Measurements from ENCODE around the gene MGRN1. TPM values are rescaled to one million over a fixed set of nuclear protein-coding genes. Genes with fewer than 3 reads are reported as not detected.

The MGRN1 gene
- total RNA-seq, 1 experiment from 2014 or later = 22.7 TPM

GRCh38 chr16:4692460-4693295 lies 68.1 kb downstream of the MGRN1 start:
- ATAC-seq = peak; percentile 10
- no peak for DNase-seq
- H3K9ac ChIP-seq (ENCODE audit: low read length) = peak overlapping the region; percentile 54
- H4K20me1 ChIP-seq (ENCODE audit: low read length) = no peaks in the 10 kb centered on the region
- H3K27ac ChIP-seq (ENCODE audit: low read length) = no peak overlapping the region
- peak overlapping the region; percentile 93 for H3K4me2 ChIP-seq (ENCODE audit: low read length)
- 0 out of 2 replicates have a peak, but pooled peaks cover 3% of the 10 kb centered on the region for H3K79me2 ChIP-seq (ENCODE audit: low read length)
- H3F3A ChIP-seq (ENCODE audit: low read length, unreplicated experiment) = no peaks in the 10 kb centered on the region
- H3K4me3 ChIP-seq (ENCODE audit: low read length) = peak overlapping the region; percentile 86
- POLR2A ChIA-PET (ENCODE audit: unreplicated experiment) = interaction anchor here (0.6 kb wide), 1 partner anchor 676 kb away, joined by 3 read pairs; no protein-coding TSS in a partner anchor
- TSS peak; percentile 61 for BruUV-seq (replicated peaks)
- no peaks in the 10 kb centered on the region for H3K9me3 ChIP-seq (ENCODE audit: low read length)
- peak overlapping the region; percentile 88 for H2AFZ ChIP-seq (ENCODE audit: low read length)
- CTCF ChIA-PET = no interaction called here
- H3K27me3 ChIP-seq (ENCODE audit: low read length) = no peaks in the 10 kb centered on the region
- no peaks in the 10 kb centered on the region for H3K9me2 ChIP-seq (replicated peaks; ENCODE audit: low read length)
- intact Hi-C loops (cut with micrococcal nuclease) = no loop called here
- TF ChIP-seq EZH2 (IDR thresholded peaks at IDR 0.05; ENCODE audit: low read length, unreplicated experiment) = no peak
- TF ChIP-seq EZH2phosphoT487 (IDR thresholded peaks at IDR 0.05; ENCODE audit: borderline replicate concordance, low read length) = no peak
- TF ChIP-seq, protein P1, sequence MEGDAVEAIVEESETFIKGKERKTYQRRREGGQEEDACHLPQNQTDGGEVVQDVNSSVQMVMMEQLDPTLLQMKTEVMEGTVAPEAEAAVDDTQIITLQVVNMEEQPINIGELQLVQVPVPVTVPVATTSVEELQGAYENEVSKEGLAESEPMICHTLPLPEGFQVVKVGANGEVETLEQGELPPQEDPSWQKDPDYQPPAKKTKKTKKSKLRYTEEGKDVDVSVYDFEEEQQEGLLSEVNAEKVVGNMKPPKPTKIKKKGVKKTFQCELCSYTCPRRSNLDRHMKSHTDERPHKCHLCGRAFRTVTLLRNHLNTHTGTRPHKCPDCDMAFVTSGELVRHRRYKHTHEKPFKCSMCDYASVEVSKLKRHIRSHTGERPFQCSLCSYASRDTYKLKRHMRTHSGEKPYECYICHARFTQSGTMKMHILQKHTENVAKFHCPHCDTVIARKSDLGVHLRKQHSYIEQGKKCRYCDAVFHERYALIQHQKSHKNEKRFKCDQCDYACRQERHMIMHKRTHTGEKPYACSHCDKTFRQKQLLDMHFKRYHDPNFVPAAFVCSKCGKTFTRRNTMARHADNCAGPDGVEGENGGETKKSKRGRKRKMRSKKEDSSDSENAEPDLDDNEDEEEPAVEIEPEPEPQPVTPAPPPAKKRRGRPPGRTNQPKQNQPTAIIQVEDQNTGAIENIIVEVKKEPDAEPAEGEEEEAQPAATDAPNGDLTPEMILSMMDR (conservative IDR thresholded peaks at IDR 0.05; ENCODE audit: low read depth, low read length) = no peak
- H3K36me3 ChIP-seq (ENCODE audit: low read depth, low read length) = no peaks in the 10 kb centered on the region; the same call in 1 of the 2 replicates
- H3K4me1 ChIP-seq (ENCODE audit: insufficient read depth, low read length) = peaks cover 5% of the 10 kb centered on the region; the same call in 1 of the 2 replicates

DNA sequence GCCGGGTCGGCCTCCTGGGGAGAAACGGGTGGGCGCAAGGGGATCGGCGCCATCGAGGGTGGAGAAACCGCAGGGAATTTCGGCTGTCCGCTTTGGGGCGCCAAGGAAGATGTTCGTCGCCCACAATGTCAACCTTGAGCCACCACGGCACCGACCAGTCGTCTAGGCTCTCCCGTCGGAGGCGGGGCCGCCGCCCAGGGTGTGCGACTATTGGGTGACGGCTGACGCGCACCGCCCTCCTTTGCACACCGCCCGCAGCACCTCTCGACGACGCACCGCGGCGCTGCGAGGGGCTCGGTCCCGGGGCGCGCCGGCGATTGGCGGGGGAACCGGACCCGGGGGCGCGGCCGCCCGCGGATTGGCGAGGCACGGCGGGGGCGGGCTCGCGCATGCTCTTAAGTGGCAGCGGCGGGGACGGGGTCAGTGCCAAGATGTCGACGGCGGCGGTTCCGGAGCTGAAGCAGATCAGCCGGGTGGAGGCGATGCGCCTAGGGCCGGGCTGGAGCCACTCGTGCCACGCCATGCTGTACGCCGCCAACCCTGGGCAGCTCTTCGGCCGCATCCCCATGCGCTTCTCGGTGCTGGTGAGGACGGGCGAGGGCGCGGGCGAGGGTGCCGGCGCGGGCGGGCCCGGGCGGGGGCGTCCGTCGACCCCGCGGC lies 68.8 kb downstream of the MGRN1 start, which contains the start of gene NUDT16L1:
Gene NUDT16L1, plus strand, starts transcription at position 267 of the 660 bp plus-strand sequence. Its CDS starts 165 bp downstream, at position 432.
- H3K4me3 ChIP-seq (ENCODE audit: low read length) = peak within 1 kb of the TSS; percentile 86
- TF ChIP-seq EZH2phosphoT487 (IDR thresholded peaks at IDR 0.05; ENCODE audit: borderline replicate concordance, low read length) (no peak), EZH2 (IDR thresholded peaks at IDR 0.05; ENCODE audit: low read length, unreplicated experiment) (no peak)
- TF ChIP-seq, protein P1 (conservative IDR thresholded peaks at IDR 0.05; ENCODE audit: low read depth, low read length) = no peak
- H3F3A ChIP-seq (ENCODE audit: low read length, unreplicated experiment) = no peaks in the 10 kb centered on the region
- no peaks in the 10 kb centered on the region for H4K20me1 ChIP-seq (ENCODE audit: low read length)
- H2AFZ ChIP-seq (ENCODE audit: low read length) = peak within 1 kb of the TSS; percentile 88
- peak; percentile 87 for ATAC-seq
- no TSS peak for BruUV-seq (replicated peaks)
- 0 out of 2 replicates have a peak within 1 kb of the TSS, but pooled peaks have one; percentile 23 for H3K27ac ChIP-seq (ENCODE audit: low read length)
- 0 out of 2 replicates have a peak, but pooled peaks cover 3% of the 10 kb centered on the region for H3K79me2 ChIP-seq (ENCODE audit: low read length)
- H3K27me3 ChIP-seq (ENCODE audit: low read length) = no peaks in the 10 kb centered on the region
- no peaks in the 10 kb centered on the region; the same call in 1 of the 2 replicates for H3K36me3 ChIP-seq (ENCODE audit: low read depth, low read length)
- intact Hi-C loops (cut with micrococcal nuclease) = no loop called here
- H3K9me3 ChIP-seq (ENCODE audit: low read length) = no peaks in the 10 kb centered on the region
- peak; percentile 92 for DNase-seq
- peak within 1 kb of the TSS; percentile 83 for H3K9ac ChIP-seq (ENCODE audit: low read length)
- no peaks in the 10 kb centered on the region for H3K9me2 ChIP-seq (replicated peaks; ENCODE audit: low read length)
- H3K4me2 ChIP-seq (ENCODE audit: low read length) = peak within 1 kb of the TSS; percentile 93
- H3K4me1 ChIP-seq (ENCODE audit: insufficient read depth, low read length) = peaks cover 5% of the 10 kb centered on the region; the same call in 1 of the 2 replicates
- ChIA-PET CTCF (no interaction called here), POLR2A (ENCODE audit: unreplicated experiment) (no interaction called here)
